Liver (tissue), 9 donors: ENCODE data around the gene C9orf50. TPM values are rescaled to one million over a fixed set of nuclear protein-coding genes. Genes with fewer than 3 reads are reported as not detected.

Experiments
- DNase-seq: peaks from one replicate; pipeline ENCODE4 v3.0.0-alpha.2; 2017; ENCODE audit warnings: low spot score
- H3K27ac ChIP-seq, 2 donors: one replicate each; pipeline ENCODE4 v1.7.0; 2013; ENCODE audit warnings: inconsistent platforms in 2 of 2, low read length in 2 of 2, control low read depth in 1 of 2, low read depth in 1 of 2, mild to moderate bottlenecking in 1 of 2
- H3K27me3 ChIP-seq, 4 donors: one replicate each; pipeline versions ENCODE4 v1.6.1 to v1.7.0; 2013; ENCODE audit warnings: low read length in 3 of 4, inconsistent platforms in 1 of 4, mild to moderate bottlenecking in 1 of 4, moderate library complexity in 1 of 4; ENCODE audit not compliant: control insufficient read depth in 4 of 4, insufficient read depth in 4 of 4
- H3K36me3 ChIP-seq, 4 donors: one replicate each; pipeline versions ENCODE4 v1.6.1 to v1.7.0; 2013; ENCODE audit warnings: low read length in 3 of 4, mild to moderate bottlenecking in 3 of 4, low read depth in 1 of 4, moderate library complexity in 1 of 4; ENCODE audit not compliant: control insufficient read depth in 4 of 4, insufficient read depth in 3 of 4
- H3K4me1 ChIP-seq, 4 donors: one replicate each; pipeline versions ENCODE4 v1.6.1 to v1.7.0; 2013; ENCODE audit warnings: low read length in 3 of 4, mild to moderate bottlenecking in 3 of 4, moderate library complexity in 1 of 4; ENCODE audit not compliant: control insufficient read depth in 4 of 4, insufficient read depth in 4 of 4
- H3K4me3 ChIP-seq, 3 donors: one replicate each; pipeline versions ENCODE4 v1.6.1 to v1.7.0; 2013; ENCODE audit warnings: low read length in 3 of 3, control low read depth in 1 of 3, low read depth in 1 of 3, mild to moderate bottlenecking in 1 of 3
- H3K9ac ChIP-seq, 2 donors: one replicate each; pipeline ENCODE4 v1.7.0; 2013; ENCODE audit warnings: low read length in 2 of 2, mild to moderate bottlenecking in 2 of 2, moderate library complexity in 2 of 2, control low read depth in 1 of 2, low read depth in 1 of 2
- H3K9me3 ChIP-seq, 4 donors: one replicate each; pipeline versions ENCODE4 v1.6.1 to v1.7.0; 2013; ENCODE audit warnings: low read length in 3 of 4; ENCODE audit not compliant: control insufficient read depth in 4 of 4
- ATF3 ChIP-seq: IDR thresholded peaks from 2 replicates; pipeline ENCODE4 v1.6.1; 2016; ENCODE audit warnings: antibody characterized with exemption
- CTCF ChIP-seq: fragments of 150-350 bp; IDR thresholded peaks from 2 replicates; pipeline ENCODE4 v1.5.1; 2017; ENCODE audit warnings: improper control_type of control experiment, low read depth, low read length; ENCODE audit not compliant: missing input control
- FOXA1 ChIP-seq: IDR thresholded peaks from 2 replicates; pipeline ENCODE4 v1.6.1; 2016; ENCODE audit warnings: antibody characterized with exemption
- GABPA ChIP-seq, 2 donors: IDR thresholded peaks in 1 of 2; conservative IDR thresholded peaks in 1 of 2; 2 replicates each; pipeline ENCODE4 v1.6.1; 2016; ENCODE audit warnings: antibody characterized with exemption in 2 of 2, mild to moderate bottlenecking in 1 of 2, moderate library complexity in 1 of 2
- HNF4A ChIP-seq, 2 donors: conservative IDR thresholded peaks; 2 replicates each; pipeline ENCODE4 v1.6.1; 2016; ENCODE audit warnings: antibody characterized with exemption in 2 of 2, mild to moderate bottlenecking in 2 of 2
- HNF4G ChIP-seq: IDR thresholded peaks from 2 replicates; pipeline ENCODE4 v1.6.1; 2016; ENCODE audit warnings: antibody characterized with exemption
- JUND ChIP-seq, 2 donors: IDR thresholded peaks; 2 replicates each; pipeline ENCODE4 v1.6.1; 2016; ENCODE audit warnings: antibody characterized with exemption in 2 of 2
- MAX ChIP-seq: IDR thresholded peaks from 2 replicates; pipeline ENCODE4 v1.6.1; 2016; ENCODE audit warnings: antibody characterized with exemption
- NR2F2 ChIP-seq: IDR thresholded peaks from 2 replicates; pipeline ENCODE4 v1.6.1; 2016; ENCODE audit warnings: antibody characterized with exemption
- RAD21 ChIP-seq, 2 donors: IDR thresholded peaks; 2 replicates each; pipeline ENCODE4 v1.6.1; 2016; ENCODE audit warnings: antibody characterized with exemption in 2 of 2, mild to moderate bottlenecking in 2 of 2
- REST ChIP-seq: IDR thresholded peaks from 2 replicates; pipeline ENCODE4 v1.6.1; 2016; ENCODE audit warnings: antibody characterized with exemption, mild to moderate bottlenecking
- RXRA ChIP-seq, 2 donors: IDR thresholded peaks; 2 replicates each; pipeline ENCODE4 v1.6.1; 2017 to 2018; ENCODE audit warnings: antibody characterized with exemption in 2 of 2, mild to moderate bottlenecking in 1 of 2
- SP1 ChIP-seq: IDR thresholded peaks from 2 replicates; pipeline ENCODE4 v1.6.1; 2018; ENCODE audit warnings: antibody characterized with exemption, mild to moderate bottlenecking
- TAF1 ChIP-seq: conservative IDR thresholded peaks from 2 replicates; pipeline ENCODE4 v1.6.1; 2016; ENCODE audit warnings: antibody characterized with exemption, mild to moderate bottlenecking
- YY1 ChIP-seq: IDR thresholded peaks from 2 replicates; pipeline ENCODE4 v1.6.1; 2016; ENCODE audit warnings: antibody characterized with exemption, mild to moderate bottlenecking
- WGBS: extraction: QIAGEN DNeasy Blood & Tissue Kit; methylation state at CpG from one replicate; pipeline ENCODE4 v1.1.7; 2013; 5-methylcytosine and 5-hydroxymethylcytosine counted together
- polyA plus RNA-seq, 2 donors: library from polyadenylated mRNA; stranded (reverse) in 1 of 2; unstranded in 1 of 2; fragments of 200-250 nt in 1 of 2; fragments of >200 nt in 1 of 2; fragmentation: Nextera tagmentation in 1 of 2; extraction: Ambion mirVana in 1 of 2; gene quantifications; one replicate each; pipeline versions ENCODE4 v1.2.1 to v1.2.3, GENCODE V29; 2013 to 2015
- total RNA-seq, 2 donors: library from RNA; depleted of rRNA; stranded (reverse); fragments of >200 nt; gene quantifications; one replicate each; pipeline ENCODE4 v1.2.3, GENCODE V29; 2014
- donor health status: healthy.
- donor health status: healthy.
- donor health status: healthy.
- donor health status: healthy.
- donor health status: healthy.

The C9orf50 gene
- total and polyA plus RNA-seq, 4 donors = 0.23 TPM; not detected in 3

DNA sequence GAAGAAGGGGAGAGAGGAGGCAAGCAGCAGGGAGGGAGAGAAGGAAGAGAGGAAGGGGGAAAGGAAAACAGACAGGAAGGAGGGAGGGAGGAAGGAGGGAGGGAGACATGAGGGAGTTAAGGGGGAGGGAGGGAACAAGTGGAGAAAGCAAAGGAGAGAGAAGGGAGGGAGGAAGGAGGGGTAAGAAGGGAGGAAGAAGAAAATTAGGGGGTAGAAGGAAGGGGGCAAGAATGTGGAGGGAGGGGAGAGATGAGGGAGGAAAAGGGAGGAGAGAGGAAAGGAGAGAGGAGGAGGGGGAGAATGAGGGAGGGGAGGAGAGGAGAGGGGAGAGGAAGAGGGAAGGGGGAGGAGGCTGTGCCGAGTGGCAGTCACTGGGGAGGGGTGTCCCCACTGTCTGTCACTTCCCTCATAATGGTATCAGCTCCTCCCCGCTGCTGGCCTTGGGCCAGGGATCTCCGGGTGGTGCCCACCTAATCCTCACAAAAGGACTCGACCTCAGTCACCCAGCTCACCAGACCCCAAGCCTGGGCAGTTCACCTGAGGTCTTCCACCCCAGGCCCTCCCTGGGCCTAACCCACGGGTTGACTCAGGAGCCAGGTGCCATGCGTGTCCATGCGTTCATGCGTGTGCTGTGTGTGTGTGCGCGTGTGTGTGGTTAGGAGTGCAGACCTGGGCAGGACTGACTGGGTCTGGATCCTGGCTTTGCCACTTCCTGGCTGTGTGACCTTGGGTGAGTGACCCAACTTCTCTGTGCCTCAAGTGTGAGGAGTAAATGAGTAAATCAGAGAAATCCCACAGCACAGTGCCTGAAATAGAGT, 18.1 kb downstream of the C9orf50 start:
- Histone ChIP-seq H3K4me3 (no peak overlapping the region), H3K4me1 (peaks cover 4 to 19% (median 13%) of the 10 kb centered on the region in 4 donors), H3K9me3 (no peaks in the 10 kb centered on the region), H3K36me3 (no peaks in the 10 kb centered on the region), H3K27ac (no peak overlapping the region), H3K9ac (no peak overlapping the region), H3K27me3 (peaks cover 0 to 2% (median 0%) of the 10 kb centered on the region in 4 donors)
- TF ChIP-seq FOXA1 (no peak), REST (no peak), HNF4A (conservative IDR thresholded peaks at IDR 0.05) (no peak), GABPA (IDR thresholded peaks at IDR 0.05 in 1 of 2, conservative IDR thresholded peaks at IDR 0.05 in 1 of 2) (no peak), CTCF (no peak), JUND (IDR thresholded peaks at IDR 0.05) (no peak), YY1 (no peak), SP1 (no peak), RAD21 (IDR thresholded peaks at IDR 0.05) (no peak), HNF4G (no peak), RXRA (IDR thresholded peaks at IDR 0.05) (no peak), MAX (no peak), NR2F2 (no peak)
- DNase-seq = no peak
- WGBS = 76% methylated on average over 10 of the region's 10 CpGs

DNA sequence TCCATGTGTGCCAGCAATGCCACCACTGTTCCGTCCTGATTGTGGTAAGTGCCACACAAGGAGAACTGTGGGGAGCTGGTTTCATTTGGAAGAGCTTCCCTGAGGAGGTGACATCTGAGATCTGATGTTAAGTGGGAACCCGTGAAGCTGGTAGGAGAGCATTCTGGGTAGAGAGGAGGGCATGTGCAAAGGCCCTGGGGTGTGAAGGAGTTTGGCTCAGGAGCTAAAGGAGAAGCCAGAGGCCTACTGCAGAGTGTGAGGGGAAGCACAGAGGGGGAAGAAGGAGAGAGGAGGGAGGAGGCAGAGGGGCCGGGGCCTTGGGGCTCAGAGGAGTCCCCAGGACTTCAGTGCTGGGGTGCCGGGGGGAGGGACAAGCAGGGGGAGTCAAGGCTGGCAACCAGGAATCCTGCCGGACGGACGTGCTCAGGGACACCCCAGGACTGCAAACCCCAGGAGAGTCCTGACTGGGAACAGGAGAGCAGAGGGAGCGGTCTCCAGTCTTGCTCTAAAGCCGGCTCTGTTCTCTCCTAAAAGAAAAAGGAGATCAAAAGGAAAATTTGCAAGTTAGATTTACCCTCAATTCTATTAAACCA, 19.7 kb downstream of the C9orf50 start:
- 82% methylated on average over 9 of the region's 9 CpGs for WGBS
- Histone ChIP-seq H3K36me3 (no peaks in the 10 kb centered on the region), H3K4me3 (no peak overlapping the region), H3K9me3 (no peaks in the 10 kb centered on the region), H3K27me3 (peaks cover 0 to 3% (median 0%) of the 10 kb centered on the region in 4 donors), H3K27ac (no peak overlapping the region), H3K9ac (no peak overlapping the region), H3K4me1 (peaks cover 0 to 11% (median 6%) of the 10 kb centered on the region in 4 donors)
- no peak for TF ChIP-seq TAF1
- no peak for TF ChIP-seq JUND (IDR thresholded peaks at IDR 0.05)
- no peak for TF ChIP-seq RAD21 (IDR thresholded peaks at IDR 0.05)
- TF ChIP-seq FOXA1 = no peak
- TF ChIP-seq MAX = no peak
- no peak for TF ChIP-seq REST
- no peak for TF ChIP-seq HNF4A (conservative IDR thresholded peaks at IDR 0.05)
- TF ChIP-seq NR2F2 = no peak
- no peak for TF ChIP-seq CTCF
- no peak for TF ChIP-seq GABPA (IDR thresholded peaks at IDR 0.05 in 1 of 2, conservative IDR thresholded peaks at IDR 0.05 in 1 of 2)
- no peak for TF ChIP-seq ATF3
- TF ChIP-seq YY1 = no peak
- TF ChIP-seq HNF4G = no peak
- TF ChIP-seq RXRA (IDR thresholded peaks at IDR 0.05) = no peak
- DNase-seq = no peak
